Bronchial epithelial cell (primary cell): ENCODE results near the gene ITSN1. TPM values are rescaled to one million over a fixed set of nuclear protein-coding genes. Genes with fewer than 3 reads are reported as not detected.

ENCODE experiments used
- DNase-seq: peaks from one replicate; pipeline ENCODE4 v3.0.0-alpha.2; 2010; ENCODE audit warnings: low read depth
- FAIRE-seq: peaks from 2 replicates; lab custom pipeline; 2011; peaks lifted over from hg19 to GRCh38; lab: Jason Lieb, UNC
- H3K27me3 ChIP-seq: 2 replicates; pipeline ENCODE4 v1.5.1; 2011; ENCODE audit warnings: low read length; ENCODE audit not compliant: control insufficient read depth, insufficient read depth
- H3K36me3 ChIP-seq: 2 replicates; pipeline ENCODE4 v1.5.1; 2011; ENCODE audit warnings: low read length; ENCODE audit not compliant: control insufficient read depth, insufficient read depth
- H3K4me3 ChIP-seq: 2 replicates; pipeline ENCODE4 v1.5.1; 2011; ENCODE audit warnings: mild to moderate bottlenecking, low read depth, low read length, control low read depth
- total RNA-seq: library from RNA; depleted of rRNA; stranded (reverse); fragments of >200 nt; gene quantifications from 2 replicates; pipeline ENCODE4 v1.2.1, GENCODE V29; 2014
- TF ChIP-seq, protein P1 (sequence below): IDR thresholded peaks from 2 replicates; pipeline ENCODE4 v1.5.1; 2011; ENCODE audit warnings: mild to moderate bottlenecking, moderate library complexity, low read length, control low read depth, inconsistent platforms; ENCODE audit not compliant: insufficient read depth, severe bottlenecking

Gene ITSN1
- total RNA-seq, 1 donor from 2014 or later, result 15.0 TPM

DNA sequence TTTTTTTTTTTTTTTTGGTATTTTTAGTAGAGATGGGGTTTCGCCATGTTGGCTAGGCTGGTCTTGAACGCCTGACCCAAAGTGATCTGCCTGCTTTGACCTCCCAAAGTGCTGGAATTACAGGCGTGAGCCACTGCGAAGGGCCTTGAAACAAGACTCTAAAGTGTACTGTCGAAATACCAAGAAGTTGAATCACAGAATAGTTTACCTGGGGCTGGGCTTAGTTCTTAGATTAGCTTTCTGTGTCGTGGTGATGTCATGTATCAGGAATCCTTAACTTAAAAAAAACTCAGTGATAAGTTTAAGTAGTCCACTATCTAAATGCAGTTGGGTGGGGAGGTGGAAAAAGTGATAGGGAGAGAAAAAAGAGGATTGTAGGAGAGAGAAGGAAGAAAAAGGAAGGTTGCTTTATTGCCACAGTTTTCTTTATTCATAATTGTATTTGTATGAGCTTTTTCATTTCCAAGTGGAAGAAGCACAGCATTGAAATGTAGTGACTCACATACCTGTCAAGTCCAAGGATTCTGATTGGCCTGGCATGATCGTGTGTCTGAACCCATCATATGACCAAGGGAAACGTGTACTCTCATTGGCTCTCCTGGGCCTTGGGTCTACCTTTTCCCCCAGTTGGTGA, 13.4 kb downstream of the ITSN1 start:
- peak; percentile 97 for DNase-seq
- H3K27me3 ChIP-seq, result no peaks in the 10 kb centered on the region
- H3K4me3 ChIP-seq, result no peak overlapping the region
- no peaks in the 10 kb centered on the region for H3K36me3 ChIP-seq
- no peak for FAIRE-seq
- TF ChIP-seq, protein P1, sequence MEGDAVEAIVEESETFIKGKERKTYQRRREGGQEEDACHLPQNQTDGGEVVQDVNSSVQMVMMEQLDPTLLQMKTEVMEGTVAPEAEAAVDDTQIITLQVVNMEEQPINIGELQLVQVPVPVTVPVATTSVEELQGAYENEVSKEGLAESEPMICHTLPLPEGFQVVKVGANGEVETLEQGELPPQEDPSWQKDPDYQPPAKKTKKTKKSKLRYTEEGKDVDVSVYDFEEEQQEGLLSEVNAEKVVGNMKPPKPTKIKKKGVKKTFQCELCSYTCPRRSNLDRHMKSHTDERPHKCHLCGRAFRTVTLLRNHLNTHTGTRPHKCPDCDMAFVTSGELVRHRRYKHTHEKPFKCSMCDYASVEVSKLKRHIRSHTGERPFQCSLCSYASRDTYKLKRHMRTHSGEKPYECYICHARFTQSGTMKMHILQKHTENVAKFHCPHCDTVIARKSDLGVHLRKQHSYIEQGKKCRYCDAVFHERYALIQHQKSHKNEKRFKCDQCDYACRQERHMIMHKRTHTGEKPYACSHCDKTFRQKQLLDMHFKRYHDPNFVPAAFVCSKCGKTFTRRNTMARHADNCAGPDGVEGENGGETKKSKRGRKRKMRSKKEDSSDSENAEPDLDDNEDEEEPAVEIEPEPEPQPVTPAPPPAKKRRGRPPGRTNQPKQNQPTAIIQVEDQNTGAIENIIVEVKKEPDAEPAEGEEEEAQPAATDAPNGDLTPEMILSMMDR, result no peak

GRCh38 chr21:33657124-33657820, 15.0 kb downstream of the ITSN1 start:
- no peaks in the 10 kb centered on the region for H3K36me3 ChIP-seq
- TF ChIP-seq, protein P1, result no peak
- no peak overlapping the region for H3K4me3 ChIP-seq
- FAIRE-seq, result no peak
- DNase-seq, result no peak
- no peaks in the 10 kb centered on the region for H3K27me3 ChIP-seq

DNA sequence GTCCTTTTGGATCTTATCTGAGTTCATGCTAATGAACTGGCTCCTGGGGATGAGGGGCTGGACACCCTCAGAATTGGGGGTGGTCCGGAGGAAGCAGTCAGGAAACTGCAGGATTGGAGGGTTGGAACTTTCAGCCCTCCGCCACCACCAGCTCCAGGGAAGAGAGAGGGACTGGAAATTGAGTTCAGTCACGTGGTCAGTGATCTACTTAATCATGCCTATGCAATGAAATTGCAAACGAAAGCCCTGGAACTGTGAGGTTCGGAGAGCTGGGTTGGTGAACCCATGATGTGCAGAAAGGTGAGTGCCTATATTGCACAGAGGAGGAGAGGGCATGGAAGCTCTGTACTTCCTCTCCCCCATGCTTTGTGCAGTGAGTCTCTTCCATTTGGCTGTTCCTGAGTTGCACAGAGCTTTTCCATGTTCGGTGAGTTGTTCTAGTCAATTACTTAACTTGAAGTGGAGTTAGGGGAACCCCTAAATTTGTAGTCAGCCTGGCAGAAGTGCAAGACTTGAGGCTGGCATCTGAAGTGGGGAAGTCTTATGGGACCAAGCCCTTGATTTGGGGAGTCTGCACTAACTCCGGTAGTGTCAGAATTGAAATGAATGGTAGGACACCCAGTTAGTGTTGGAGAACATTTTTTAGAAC, 16.7 kb downstream of the ITSN1 start:
- no peak for FAIRE-seq
- TF ChIP-seq, protein P1, result no peak
- no peaks in the 10 kb centered on the region for H3K36me3 ChIP-seq

DNA sequence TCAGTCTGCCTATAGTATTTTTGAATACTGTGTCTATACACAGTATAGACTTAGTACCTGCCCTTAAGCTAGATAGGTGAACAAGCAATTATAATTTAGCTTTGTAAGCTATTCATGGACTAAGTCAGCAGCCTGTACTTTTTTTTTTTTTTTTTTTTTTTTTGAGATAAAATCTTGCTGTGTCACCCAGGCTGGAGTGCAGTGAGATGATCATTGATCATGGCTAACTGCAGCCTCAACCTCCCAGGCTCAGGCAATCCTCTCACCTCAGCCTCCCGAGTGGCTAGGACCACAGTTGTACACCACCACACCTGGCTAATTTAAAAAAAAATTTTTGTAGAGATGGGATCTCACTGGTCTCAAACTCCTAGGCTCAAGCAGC, 17.3 kb downstream of the ITSN1 start:
- TF ChIP-seq, protein P1, result no peak
- H3K27me3 ChIP-seq, result no peaks in the 10 kb centered on the region
- no peaks in the 10 kb centered on the region for H3K36me3 ChIP-seq
- H3K4me3 ChIP-seq, result no peak overlapping the region
- DNase-seq, result no peak
- FAIRE-seq, result no peak

More for the DNA sequence above, 16.7 kb downstream of the ITSN1 start:
- Histone ChIP-seq H3K27me3 (no peaks in the 10 kb centered on the region), H3K4me3 (no peak overlapping the region)
- no peak for DNase-seq

DNA sequence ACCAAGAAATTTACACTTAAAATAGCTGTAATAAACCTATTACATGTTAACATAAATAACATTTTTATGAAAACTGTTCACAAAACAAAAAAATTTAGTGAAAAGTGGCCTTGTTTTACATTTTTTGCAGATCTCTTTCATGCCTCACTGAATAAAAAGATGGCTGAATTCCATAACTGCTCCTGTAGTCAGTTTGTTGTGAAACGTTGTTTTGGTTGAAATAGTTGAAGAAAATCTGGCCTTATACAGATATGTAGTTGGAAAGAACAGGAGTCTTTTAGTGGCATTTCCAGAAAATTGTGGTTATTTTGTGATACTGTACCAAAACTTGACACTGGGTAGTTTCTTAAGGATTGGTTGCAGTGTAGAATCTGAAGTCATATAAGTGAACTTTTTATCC, 18.1 kb downstream of the ITSN1 start:
- FAIRE-seq (no peak), DNase-seq (no peak)
- Histone ChIP-seq H3K4me3 (no peak overlapping the region), H3K36me3 (no peaks in the 10 kb centered on the region), H3K27me3 (no peaks in the 10 kb centered on the region)
- TF ChIP-seq, protein P1, result no peak
